WTC11 (cell line): ENCODE data around the gene PARD3B. TPM values are rescaled to one million over a fixed set of nuclear protein-coding genes. Genes with fewer than 3 reads are reported as not detected.

Experiments used
- ATAC-seq: fragments of 200-7000 bp; cut with Tn5 transposase; 2 replicates; pipeline ENCODE4 v1.10.0; 2021; ENCODE audit warnings: mild to moderate bottlenecking, moderate library complexity
- CTCF ChIA-PET: fragments of 300-600 bp; sonication (Branson Sonifier 250); formaldehyde crosslinking; loops from one replicate; lab custom pipeline; 2021; ENCODE audit warnings: antibody characterized with exemption; lab: Charles Lee
- POLR2A ChIA-PET: fragments of 350-600 bp; sonication (Branson Sonifier 250); formaldehyde crosslinking; loops from one replicate; lab custom pipeline; 2021; ENCODE audit warnings: antibody characterized with exemption; lab: Charles Lee
- DNase-seq: peaks from one replicate; pipeline ENCODE4 v3.0.0; 2021; ENCODE audit warnings: low spot score
- H3K27ac Mint-ChIP-seq: 2 replicates; pipeline ENCODE4 v1.8.0; 2021; ENCODE audit warnings: mixed read lengths
- H3K27me3 Mint-ChIP-seq: 2 replicates; pipeline ENCODE4 v1.8.0; 2021; ENCODE audit warnings: low read depth, mild to moderate bottlenecking, moderate library complexity, mixed read lengths
- H3K36me3 Mint-ChIP-seq: 2 replicates; pipeline ENCODE4 v1.8.0; 2021; ENCODE audit warnings: mixed read lengths
- H3K4me1 Mint-ChIP-seq: 2 replicates; pipeline ENCODE4 v1.8.0; 2022; ENCODE audit warnings: mixed read lengths
- H3K4me3 Mint-ChIP-seq: 2 replicates; pipeline ENCODE4 v1.8.0; 2021; ENCODE audit warnings: mild to moderate bottlenecking, moderate library complexity, mixed read lengths
- H3K9me3 Mint-ChIP-seq: 2 replicates; pipeline ENCODE4 v1.8.0; 2021; ENCODE audit warnings: mixed read lengths
- CREM ChIP-seq: sonication (generic); formaldehyde crosslinking; IDR thresholded peaks from 2 replicates; pipeline ENCODE4 v1.8.1; 2022; ENCODE audit warnings: mild to moderate bottlenecking, missing genetic modification reagents, moderate library complexity
- FOXK1 ChIP-seq: sonication (generic); formaldehyde crosslinking; IDR thresholded peaks from 2 replicates; pipeline ENCODE4 v1.8.0; 2022; ENCODE audit warnings: mild to moderate bottlenecking, moderate library complexity, missing genetic modification reagents
- GRHL2 ChIP-seq: fragments of 250-450 bp; sonication (Bioruptor Pico); IDR thresholded peaks from 2 replicates; pipeline ENCODE4 v1.8.0; 2022; ENCODE audit warnings: mild to moderate bottlenecking, moderate library complexity; ENCODE audit not compliant: insufficient replicate concordance, severe bottlenecking
- GTF2I ChIP-seq: fragments of 250-450 bp; sonication (Bioruptor Pico); conservative IDR thresholded peaks from 2 replicates; pipeline ENCODE4 v1.4.0; 2021; ENCODE audit warnings: mild to moderate bottlenecking
- IRF1 ChIP-seq: sonication (generic); formaldehyde crosslinking; IDR thresholded peaks from 2 replicates; pipeline ENCODE4 v1.8.0; 2023; ENCODE audit warnings: missing genetic modification reagents
- IRF2 ChIP-seq: sonication (generic); formaldehyde crosslinking; IDR thresholded peaks from 2 replicates; pipeline ENCODE4 v1.8.0; 2022; ENCODE audit warnings: low read depth, missing genetic modification reagents, borderline replicate concordance
- JAZF1 ChIP-seq: fragments of 250-450 bp; sonication (Bioruptor Pico); IDR thresholded peaks from 2 replicates; pipeline ENCODE4 v1.9.0; 2021; ENCODE audit warnings: moderate library complexity, mild to moderate bottlenecking, inconsistent platforms
- NR2C2 ChIP-seq: sonication (generic); formaldehyde crosslinking; IDR thresholded peaks from 2 replicates; pipeline ENCODE4 v1.8.0; 2022; ENCODE audit warnings: mild to moderate bottlenecking, missing genetic modification reagents
- USF1 ChIP-seq: sonication (generic); formaldehyde crosslinking; IDR thresholded peaks from 2 replicates; pipeline ENCODE4 v1.8.0; 2022; ENCODE audit warnings: mild to moderate bottlenecking, missing genetic modification reagents
- ZNF219 ChIP-seq: sonication (generic); formaldehyde crosslinking; IDR thresholded peaks from 2 replicates; pipeline ENCODE4 v1.8.0; 2023; ENCODE audit warnings: missing genetic modification reagents, mild to moderate bottlenecking, borderline replicate concordance
- ZNF396 ChIP-seq: fragments of 250-450 bp; sonication (Bioruptor Pico); IDR thresholded peaks from 2 replicates; pipeline ENCODE4 v1.8.0; 2021; ENCODE audit warnings: mild to moderate bottlenecking, moderate library complexity, borderline replicate concordance
- ZNF416 ChIP-seq: fragments of 250-450 bp; sonication (Bioruptor Pico); IDR thresholded peaks from 2 replicates; pipeline ENCODE4 v1.9.0; 2021; ENCODE audit warnings: mild to moderate bottlenecking, inconsistent platforms
- ZNF425 ChIP-seq: fragments of 250-450 bp; sonication (Bioruptor Pico); conservative IDR thresholded peaks from 2 replicates; pipeline ENCODE4 v1.9.0; 2021; ENCODE audit warnings: mild to moderate bottlenecking
- total RNA-seq: library from RNA; stranded (reverse); gene quantifications from 3 replicates; pipeline ENCODE4 v1.2.3, GENCODE V29; 2021
- TF ChIP-seq, protein P1 (sequence below): sonication (generic); formaldehyde crosslinking; IDR thresholded peaks from 2 replicates; pipeline ENCODE4 v1.8.1; 2023; ENCODE audit warnings: mild to moderate bottlenecking, missing genetic modification reagents, moderate library complexity
- TF ChIP-seq, protein P2 (sequence below): sonication (generic); formaldehyde crosslinking; IDR thresholded peaks from 2 replicates; pipeline ENCODE4 v1.8.1; 2023; ENCODE audit warnings: mild to moderate bottlenecking, missing genetic modification reagents, moderate library complexity
- TF ChIP-seq, protein P3 (sequence below): sonication (generic); formaldehyde crosslinking; IDR thresholded peaks from 2 replicates; pipeline ENCODE4 v1.8.1; 2023; ENCODE audit warnings: mild to moderate bottlenecking, missing genetic modification reagents

PARD3B gene
- total RNA-seq, 1 experiment from 2014 or later, result 5.6 TPM

DNA sequence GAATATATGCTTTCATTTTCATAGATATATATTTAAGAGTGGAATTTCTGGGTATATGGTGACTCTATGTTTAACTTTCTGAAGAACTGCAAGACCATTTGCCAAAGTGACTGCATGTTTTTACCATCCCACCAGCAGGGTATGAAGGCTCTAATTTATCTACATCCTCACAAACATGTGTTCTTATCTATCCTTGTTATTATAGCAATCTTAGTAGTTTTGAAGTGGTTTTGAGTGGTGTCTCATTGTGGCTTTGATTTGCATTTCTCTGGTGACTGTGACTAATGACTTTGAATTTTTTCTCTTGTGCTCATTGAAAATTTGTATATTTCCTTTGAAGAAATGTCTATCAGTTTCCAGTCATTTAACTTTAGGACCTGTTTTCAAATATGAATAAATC is 826.9 kb downstream of the PARD3B start:
- Mint-ChIP-seq H3K9me3 (no peaks in the 10 kb centered on the region), H3K36me3 (no peaks in the 10 kb centered on the region), H3K4me3 (no peak overlapping the region), H3K27ac (no peak overlapping the region), H3K4me1 (peaks cover 11% of the 10 kb centered on the region), H3K27me3 (no peaks in the 10 kb centered on the region)
- TF ChIP-seq, protein P1, sequence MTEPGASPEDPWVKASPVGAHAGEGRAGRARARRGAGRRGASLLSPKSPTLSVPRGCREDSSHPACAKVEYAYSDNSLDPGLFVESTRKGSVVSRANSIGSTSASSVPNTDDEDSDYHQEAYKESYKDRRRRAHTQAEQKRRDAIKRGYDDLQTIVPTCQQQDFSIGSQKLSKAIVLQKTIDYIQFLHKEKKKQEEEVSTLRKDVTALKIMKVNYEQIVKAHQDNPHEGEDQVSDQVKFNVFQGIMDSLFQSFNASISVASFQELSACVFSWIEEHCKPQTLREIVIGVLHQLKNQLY (CRISPR knock-in tag), result no peak
- TF ChIP-seq IRF1 (no peak), GTF2I (CRISPR knock-in tag) (no peak), JAZF1 (CRISPR knock-in tag) (no peak)
- ChIA-PET CTCF (no interaction called here), POLR2A (no interaction called here)
- DNase-seq (no peak), ATAC-seq (no peak)

DNA sequence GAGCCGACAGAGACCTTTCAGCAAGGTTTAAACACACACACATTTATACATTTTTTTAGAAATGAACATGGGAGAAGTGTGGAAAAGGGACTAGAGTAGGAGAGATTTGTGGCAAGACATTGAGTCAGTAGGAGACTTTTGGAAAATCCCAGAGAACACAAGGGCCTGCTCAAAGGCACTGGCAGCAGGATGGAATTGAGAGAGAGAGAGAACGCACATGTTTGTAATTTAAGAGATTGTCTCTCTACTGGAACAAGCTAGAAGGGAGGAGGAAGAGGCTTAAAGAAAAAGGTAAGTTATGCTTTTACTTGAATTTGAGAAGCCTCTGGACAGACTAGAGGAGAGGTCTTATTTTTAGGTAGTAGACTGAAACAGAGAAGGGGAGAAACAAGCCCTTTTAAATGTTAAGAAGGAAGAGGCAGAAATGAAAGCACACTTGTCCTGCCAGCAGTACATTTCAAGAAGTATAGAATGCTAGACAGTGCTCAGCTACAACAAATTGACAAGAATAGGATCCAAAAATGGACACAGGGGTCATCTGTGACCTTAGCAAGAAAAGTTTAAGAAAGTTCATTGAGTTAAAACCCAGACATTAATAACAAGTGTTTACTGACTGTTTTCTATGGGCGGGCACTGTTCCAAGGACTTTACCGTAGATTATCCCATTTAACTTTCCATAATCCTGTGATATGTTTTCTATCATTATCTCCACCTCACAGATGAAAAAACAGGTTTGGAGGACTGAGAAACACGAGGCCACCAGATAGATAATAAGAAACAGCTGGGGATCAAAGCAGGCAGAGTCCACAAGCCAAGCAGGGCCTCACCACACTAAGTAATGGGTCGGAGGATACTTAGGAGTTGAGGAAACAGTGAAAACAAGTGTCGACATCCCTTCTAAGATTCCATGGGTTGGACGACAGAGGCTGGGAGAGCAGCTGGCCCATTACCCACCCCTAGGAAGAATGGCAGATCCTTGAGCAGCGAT is 830.5 kb downstream of the PARD3B start:
- no peak for TF ChIP-seq ZNF425 (CRISPR knock-in tag)
- no peak for TF ChIP-seq GRHL2 (CRISPR knock-in tag)
- TF ChIP-seq NR2C2, result no peak
- TF ChIP-seq, protein P2, sequence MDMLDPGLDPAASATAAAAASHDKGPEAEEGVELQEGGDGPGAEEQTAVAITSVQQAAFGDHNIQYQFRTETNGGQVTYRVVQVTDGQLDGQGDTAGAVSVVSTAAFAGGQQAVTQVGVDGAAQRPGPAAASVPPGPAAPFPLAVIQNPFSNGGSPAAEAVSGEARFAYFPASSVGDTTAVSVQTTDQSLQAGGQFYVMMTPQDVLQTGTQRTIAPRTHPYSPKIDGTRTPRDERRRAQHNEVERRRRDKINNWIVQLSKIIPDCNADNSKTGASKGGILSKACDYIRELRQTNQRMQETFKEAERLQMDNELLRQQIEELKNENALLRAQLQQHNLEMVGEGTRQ (CRISPR knock-in tag), result no peak
- TF ChIP-seq ZNF219 (CRISPR knock-in tag), result no peak
- TF ChIP-seq ZNF396 (CRISPR knock-in tag), result no peak
- TF ChIP-seq CREM (CRISPR knock-in tag), result no peak
- no peak for TF ChIP-seq FOXK1
- TF ChIP-seq, protein P3, sequence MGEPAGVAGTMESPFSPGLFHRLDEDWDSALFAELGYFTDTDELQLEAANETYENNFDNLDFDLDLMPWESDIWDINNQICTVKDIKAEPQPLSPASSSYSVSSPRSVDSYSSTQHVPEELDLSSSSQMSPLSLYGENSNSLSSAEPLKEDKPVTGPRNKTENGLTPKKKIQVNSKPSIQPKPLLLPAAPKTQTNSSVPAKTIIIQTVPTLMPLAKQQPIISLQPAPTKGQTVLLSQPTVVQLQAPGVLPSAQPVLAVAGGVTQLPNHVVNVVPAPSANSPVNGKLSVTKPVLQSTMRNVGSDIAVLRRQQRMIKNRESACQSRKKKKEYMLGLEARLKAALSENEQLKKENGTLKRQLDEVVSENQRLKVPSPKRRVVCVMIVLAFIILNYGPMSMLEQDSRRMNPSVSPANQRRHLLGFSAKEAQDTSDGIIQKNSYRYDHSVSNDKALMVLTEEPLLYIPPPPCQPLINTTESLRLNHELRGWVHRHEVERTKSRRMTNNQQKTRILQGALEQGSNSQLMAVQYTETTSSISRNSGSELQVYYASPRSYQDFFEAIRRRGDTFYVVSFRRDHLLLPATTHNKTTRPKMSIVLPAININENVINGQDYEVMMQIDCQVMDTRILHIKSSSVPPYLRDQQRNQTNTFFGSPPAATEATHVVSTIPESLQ, result no peak
- no peak for TF ChIP-seq USF1 (CRISPR knock-in tag)
- TF ChIP-seq IRF2 (CRISPR knock-in tag), result no peak
- TF ChIP-seq ZNF416 (CRISPR knock-in tag), result no peak

More for the DNA sequence above, 830.5 kb downstream of the PARD3B start:
- H3K27ac Mint-ChIP-seq, result no peak overlapping the region
- DNase-seq (no peak), ATAC-seq (no peak)
- H3K4me3 Mint-ChIP-seq, result no peak overlapping the region
- H3K4me1 Mint-ChIP-seq, result peaks cover 8% of the 10 kb centered on the region; the same call in 1 of the 2 replicates
- no peaks in the 10 kb centered on the region for H3K27me3 Mint-ChIP-seq
- H3K36me3 Mint-ChIP-seq, result no peaks in the 10 kb centered on the region
- H3K9me3 Mint-ChIP-seq, result no peaks in the 10 kb centered on the region
- ChIA-PET POLR2A (no interaction called here), CTCF (no interaction called here)
